ENCODE data around the gene TTLL5.

GRCh38 chr14:75826599-75826998, 165.6 kb downstream of the TTLL5 start:
- no peak for TF ChIP-seq POLR2AphosphoS2 (IDR thresholded peaks at IDR 0.05; ENCODE audit: low read depth, low read length)
- TF ChIP-seq MAZ (IDR thresholded peaks at IDR 0.05; ENCODE audit: borderline replicate concordance, low read depth, low read length) = no peak
- no peak for TF ChIP-seq MAZ (CRISPR knock-in tag; IDR thresholded peaks at IDR 0.05; ENCODE audit: low read depth)
- no peak for TF ChIP-seq ISX (CRISPR knock-in tag; conservative IDR thresholded peaks at IDR 0.05)
- no peak for TF ChIP-seq HOXA3 (CRISPR knock-in tag; IDR thresholded peaks at IDR 0.05)
- TF ChIP-seq RNF2 (conservative IDR thresholded peaks at IDR 0.05; ENCODE audit: low read depth) = no peak
- TF ChIP-seq ELF4 (CRISPR knock-in tag; IDR thresholded peaks at IDR 0.05; ENCODE audit: borderline replicate concordance) = no peak
- TF ChIP-seq ZBTB44 (CRISPR knock-in tag; IDR thresholded peaks at IDR 0.05) = no peak
- no peak for TF ChIP-seq ZNF512B (CRISPR knock-in tag; IDR thresholded peaks at IDR 0.05; ENCODE audit: borderline replicate concordance)
- TF ChIP-seq NFIC (IDR thresholded peaks at IDR 0.05; ENCODE audit: low read length) = no peak
- no peak for TF ChIP-seq ZNF770 (CRISPR knock-in tag; IDR thresholded peaks at IDR 0.05)
- TF ChIP-seq ZHX2 (IDR thresholded peaks at IDR 0.05; ENCODE audit: low read depth) = no peak
- TF ChIP-seq ZHX2 (CRISPR knock-in tag; IDR thresholded peaks at IDR 0.05; ENCODE audit: borderline replicate concordance) = no peak
- no peak for TF ChIP-seq CTCF (CRISPR knock-in tag; IDR thresholded peaks at IDR 0.05)
- TF ChIP-seq JUN (CRISPR knock-in tag; IDR thresholded peaks at IDR 0.05) = no peak
